Stimulated activated CD4-positive, alpha-beta T cell treated with anti-CD3 and anti-CD28 coated beads, Interleukin-4, amount 100 ng/mL, for 4 hours (primary cell): ENCODE results near the gene PURB.
"Not testable (repeated sequence)": the region's sequence is repeated elsewhere in the genome, so short reads cannot be mapped to it uniquely, and the experiment has no call there.

Experiments used
- DNase-seq, 2 experiments: peaks; one replicate each; pipeline ENCODE4 v3.0.0-alpha.2; 2020

The PURB gene

DNA sequence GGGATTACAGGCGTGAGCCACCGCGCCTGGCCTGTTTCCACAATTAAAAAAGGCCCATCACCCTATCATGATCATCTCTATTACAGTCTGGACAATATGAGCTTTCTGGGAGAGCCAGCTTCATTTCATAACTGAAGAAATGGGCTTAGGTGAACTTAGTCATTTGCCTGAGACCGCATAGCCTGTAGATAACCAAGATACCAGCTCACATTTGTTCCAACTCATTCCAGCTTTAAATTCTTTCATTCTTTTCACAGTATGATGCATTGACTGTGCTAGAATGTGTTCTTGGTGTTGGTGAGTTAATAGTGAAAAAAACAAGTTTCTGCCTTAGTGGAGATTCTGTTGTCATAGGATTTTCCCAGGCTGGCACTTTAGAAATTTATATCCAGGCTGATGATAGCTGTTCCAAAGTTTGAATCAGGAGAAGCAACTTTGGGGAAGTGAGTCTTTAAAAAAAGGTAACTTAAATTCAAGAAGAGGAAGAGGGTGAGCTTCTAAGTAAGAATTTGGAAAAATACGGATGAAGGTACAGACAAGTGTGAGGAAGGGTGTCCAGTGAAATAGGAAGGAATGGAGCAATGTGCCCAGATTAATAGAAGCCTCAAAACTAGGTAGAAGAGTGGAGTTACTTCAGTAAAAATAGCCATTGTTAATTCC is 35.3 kb downstream of the PURB start:
- no peak for DNase-seq

GRCh38 chr7:44849259-44849884 is 36.0 kb downstream of the PURB start:
- DNase-seq: no peak

- DNase-seq: peak; percentile 100
Measured at GRCh38 chr7:44847920-44848634, 37.3 kb downstream of the PURB start, which contains the start of gene H2AZ2. H2AZ2 (minus strand) TSS chr7:44848087; CDS start chr7:44847971, 116 bp downstream.

DNA sequence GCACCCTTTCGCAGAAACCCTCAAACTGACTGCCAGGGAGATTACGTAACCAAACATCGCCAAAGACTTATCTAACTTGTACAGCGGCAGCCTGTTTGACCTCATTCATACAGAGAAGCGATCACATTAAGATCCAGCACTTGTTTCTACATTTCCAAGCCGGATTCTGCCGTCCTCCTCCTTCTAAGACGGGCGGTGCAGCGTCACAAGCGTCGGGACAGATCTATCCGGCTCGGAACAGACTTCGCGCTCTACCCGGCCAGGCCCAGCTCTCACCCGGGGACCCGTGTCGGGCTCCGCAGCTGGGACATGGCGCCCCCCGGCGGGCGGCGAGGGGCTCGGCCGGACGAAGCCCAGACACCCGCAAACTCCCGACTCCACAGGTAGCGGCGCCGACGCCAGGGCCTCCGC is 37.8 kb downstream of the PURB start:
- DNase-seq: peak; percentile 80 to 84

- no peak for DNase-seq
Measured at GRCh38 chr7:44846816-44847508, 38.4 kb downstream of the PURB start.

- not testable (repeated sequence) for DNase-seq
Measured at GRCh38 chr7:44846390-44846789, 38.9 kb downstream of the PURB start.

GRCh38 chr7:44845451-44845850 is 39.9 kb downstream of the PURB start:
- DNase-seq: no peak

DNA sequence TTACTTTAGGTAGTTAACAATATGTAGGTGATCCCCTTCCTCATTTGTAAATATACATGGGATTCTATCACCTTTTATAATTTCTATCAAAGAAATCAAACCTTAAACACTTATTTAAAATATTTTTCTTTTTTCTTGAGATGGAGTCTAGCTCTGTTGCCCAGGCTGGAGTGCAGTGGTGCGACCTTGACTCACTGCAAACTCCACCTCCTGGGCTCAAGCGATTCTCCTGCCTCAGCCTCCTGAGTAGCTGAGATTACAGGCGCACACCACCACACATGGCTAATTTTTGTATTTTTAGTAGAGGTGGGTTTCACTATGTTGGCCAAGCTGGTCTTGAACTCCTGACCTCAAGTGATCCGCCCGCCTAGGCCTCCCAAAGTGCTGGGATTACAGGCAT is 41.9 kb downstream of the PURB start:
- not testable (repeated sequence) for DNase-seq

DNA sequence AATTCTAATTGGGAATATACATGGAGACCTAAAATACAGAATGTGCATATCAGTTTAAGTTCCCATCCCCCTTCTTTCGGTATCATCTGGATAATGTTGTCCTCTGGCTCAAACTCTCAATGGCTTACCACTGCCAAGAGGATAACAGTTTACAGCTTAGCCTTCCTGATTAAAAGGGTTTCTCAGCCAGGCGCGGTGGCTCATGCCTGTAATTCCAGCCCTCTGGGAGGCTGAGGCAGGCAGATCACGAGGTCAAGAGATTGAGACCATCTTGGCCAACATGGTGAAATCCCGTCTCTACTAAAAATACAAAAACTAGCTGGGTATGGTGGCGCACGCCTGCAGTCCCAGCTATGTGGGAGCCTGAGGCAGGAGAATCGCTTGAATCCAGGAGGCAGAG is 42.7 kb downstream of the PURB start:
- not testable (repeated sequence) for DNase-seq

- DNase-seq: no peak
Measured at GRCh38 chr7:44838751-44839150, 46.6 kb downstream of the PURB start.

- DNase-seq: no peak
Measured at GRCh38 chr7:44827567-44827966, 57.8 kb downstream of the PURB start.
